ENCODE results near the gene NR2F6. TPM values are rescaled to one million over a fixed set of nuclear protein-coding genes. Genes with fewer than 3 reads are reported as not detected.

NR2F6 gene
- total RNA-seq, 1 experiment from 2014 or later = 134 TPM

GRCh38 chr19:17184371-17184841 is 61.3 kb downstream of the NR2F6 start:
- no peak overlapping the region for H2AK5ac ChIP-seq (ENCODE audit: insufficient read length, low read length)
- H3K79me1 ChIP-seq (ENCODE audit: insufficient read depth, low read depth, low read length, poor library complexity, severe bottlenecking) = no peaks in the 10 kb centered on the region
- H3T11ph ChIP-seq (ENCODE audit: low read length) = no peak overlapping the region
- no peaks in the 10 kb centered on the region for H3K9me3 Mint-ChIP-seq
- H2BK5ac ChIP-seq (ENCODE audit: insufficient read length, low read length) = no peak overlapping the region
- H2BK12ac ChIP-seq (ENCODE audit: insufficient read length, low read depth, low read length) = no peak overlapping the region
- H3K27me3 ChIP-seq (ENCODE audit: insufficient read depth, low read length) = no peaks in the 10 kb centered on the region
- peaks cover 7 to 49% (median 20%) of the 10 kb centered on the region in 3 experiments; a peak in 6 of 7 replicates for H3K36me3 Mint-ChIP-seq (ENCODE audit: insufficient read depth in 1 of 3, low read depth in 3 of 3)
- H3K4me3 Mint-ChIP-seq = no peak overlapping the region
- no peak for TF ChIP-seq CTCF (conservative IDR thresholded peaks at IDR 0.05)
- H2BK20ac ChIP-seq (ENCODE audit: low read depth, low read length, poor library complexity, severe bottlenecking) = no peak overlapping the region
- H4K5ac ChIP-seq (ENCODE audit: insufficient read length, low read depth, low read length) = no peak overlapping the region
- no peaks in the 10 kb centered on the region; the same call in 1 of the 2 replicates for H3K27me3 Mint-ChIP-seq (ENCODE audit: low read depth)
- H3K79me2 ChIP-seq (ENCODE audit: insufficient read depth, low read length) = no peaks in the 10 kb centered on the region
- H4K20me1 ChIP-seq (ENCODE audit: control insufficient read depth, insufficient read depth, insufficient read length) = no peaks in the 10 kb centered on the region
- H3K4me1 ChIP-seq (ENCODE audit: insufficient read depth, low read length) = no peaks in the 10 kb centered on the region
- H3K27ac Mint-ChIP-seq = 0 out of 7 replicates have a peak overlapping the region, but pooled peaks of 1 of the 3 experiments have one; percentile 47
- H3K9ac ChIP-seq (ENCODE audit: extremely low read depth, insufficient read length, low read length) = no peak overlapping the region
- no peak overlapping the region for H2BK15ac ChIP-seq (ENCODE audit: low read depth, low read length)
- peaks cover 12 to 14% of the 10 kb centered on the region in 2 experiments for H3K4me1 Mint-ChIP-seq
- H4K91ac ChIP-seq (ENCODE audit: insufficient read length, low read depth, low read length) = no peak overlapping the region
- peaks cover 3% of the 10 kb centered on the region for H3K23me2 ChIP-seq (ENCODE audit: insufficient read length, low read depth, low read length, poor library complexity, severe bottlenecking)
- H4K8ac ChIP-seq (replicated peaks; ENCODE audit: insufficient read length, low read depth, low read length) = no peak overlapping the region
- H3K18ac ChIP-seq (ENCODE audit: insufficient read length, low read depth, low read length) = no peak overlapping the region
- H3K27ac ChIP-seq (ENCODE audit: insufficient read length, low read depth, low read length) = no peak overlapping the region
- H3K9me3 ChIP-seq (ENCODE audit: control insufficient read depth, low read depth, low read length) = no peaks in the 10 kb centered on the region
- H3K56ac ChIP-seq (ENCODE audit: insufficient read length, low read depth, low read length) = no peak overlapping the region
- no peak overlapping the region for H3K14ac ChIP-seq (ENCODE audit: insufficient read depth, low read length)
- H3K4me2 ChIP-seq (ENCODE audit: insufficient read depth, insufficient read length, low read length) = no peak overlapping the region
- no CpG with 5 or more reads among the region's 12 CpGs for WGBS (ENCODE audit: extremely low coverage, insufficient read length, low lambda C conversion rate)
- H3K4ac ChIP-seq (ENCODE audit: low read depth, low read length) = no peak overlapping the region
- no peak overlapping the region for H2BK120ac ChIP-seq (ENCODE audit: low read depth, low read length, poor library complexity, severe bottlenecking)
- no peak for DNase-seq
- no peak overlapping the region for H3K23ac ChIP-seq (ENCODE audit: insufficient read length, low read depth, low read length)
- H2AFZ ChIP-seq (ENCODE audit: low read length) = no peak overlapping the region

Measured in H9 (cell line).